OCI-LY7 (cell line): Measurements from ENCODE around the gene IER5L.

Source experiments
- CTCF ChIP-seq: fragments of 200-600 bp; sonication (generic); conservative IDR thresholded peaks from 2 replicates; pipeline ENCODE4 v1.5.1; 2014; ENCODE audit warnings: mild to moderate bottlenecking, antibody characterized with exemption, low read length, moderate library complexity, mixed read lengths
- EZH2phosphoT487 ChIP-seq: fragments of 200-600 bp; sonication (generic); IDR thresholded peaks from 2 replicates; pipeline ENCODE4 v1.6.1; 2018; ENCODE audit warnings: low read depth, borderline replicate concordance, mild to moderate bottlenecking, mixed run types, antibody characterized with exemption, low read length, moderate library complexity, mixed read lengths

GRCh38 chr9:129209109-129209508 lies 31.0 kb upstream of the IER5L start:
- TF ChIP-seq CTCF (no peak), EZH2phosphoT487 (no peak)
